HEK293 (cell line): ENCODE data around the gene JPH2.

Experiments used
- BCL6B ChIP-seq: fragments of 450-650 bp; formaldehyde crosslinking; IDR thresholded peaks from 2 replicates; pipeline ENCODE4 v1.5.1; 2017; ENCODE audit warnings: missing biosample characterization, missing genetic modification characterization
- CTCF ChIP-seq: fragments of 450-650 bp; formaldehyde crosslinking; IDR thresholded peaks from 2 replicates; pipeline ENCODE4 v1.5.1; 2016; ENCODE audit warnings: missing biosample characterization, missing genetic modification characterization
- FEZF1 ChIP-seq: fragments of 450-650 bp; formaldehyde crosslinking; IDR thresholded peaks from 2 replicates; pipeline ENCODE4 v1.5.1; 2016; ENCODE audit warnings: missing biosample characterization, missing genetic modification characterization
- KLF7 ChIP-seq: fragments of 450-650 bp; formaldehyde crosslinking; IDR thresholded peaks from 2 replicates; pipeline ENCODE4 v1.5.1; 2016; ENCODE audit warnings: missing biosample characterization, missing genetic modification characterization, borderline replicate concordance
- REST ChIP-seq: fragments of 450-650 bp; formaldehyde crosslinking; IDR thresholded peaks from 2 replicates; pipeline ENCODE4 v1.5.1; 2016; ENCODE audit warnings: missing biosample characterization, missing genetic modification characterization
- SETDB1 ChIP-seq: IDR thresholded peaks from one replicate; pipeline ENCODE4 v1.6.1; 2017; ENCODE audit warnings: mild to moderate bottlenecking, low read length, moderate library complexity, mixed read lengths; ENCODE audit not compliant: insufficient read length
- TRIM28 ChIP-seq: IDR thresholded peaks from 2 replicates; pipeline ENCODE4 v1.6.1; 2011; ENCODE audit warnings: low read length, control low read depth, borderline replicate concordance
- ZBTB7A ChIP-seq: fragments of 450-650 bp; formaldehyde crosslinking; IDR thresholded peaks from 2 replicates; pipeline ENCODE4 v1.5.1; 2016; ENCODE audit warnings: low read depth, missing biosample characterization, missing genetic modification characterization
- ZFHX2 ChIP-seq: fragments of 450-650 bp; formaldehyde crosslinking; conservative IDR thresholded peaks from 2 replicates; pipeline ENCODE4 v1.5.1; 2016; ENCODE audit warnings: missing biosample characterization, missing genetic modification characterization
- ZNF239 ChIP-seq: fragments of 450-650 bp; formaldehyde crosslinking; IDR thresholded peaks from 2 replicates; pipeline ENCODE4 v1.5.1; 2016; ENCODE audit warnings: missing biosample characterization, missing genetic modification characterization
- ZNF548 ChIP-seq: fragments of 450-650 bp; formaldehyde crosslinking; IDR thresholded peaks from 2 replicates; pipeline ENCODE4 v1.5.1; 2016; ENCODE audit warnings: missing biosample characterization, missing genetic modification characterization
- TF ChIP-seq, protein P1 (sequence below): fragments of 450-650 bp; formaldehyde crosslinking; conservative IDR thresholded peaks from 2 replicates; pipeline ENCODE4 v1.5.1; 2016; ENCODE audit warnings: low read depth, missing biosample characterization, missing genetic modification characterization
- TF ChIP-seq, protein P2 (sequence below): fragments of 450-650 bp; formaldehyde crosslinking; optimal IDR thresholded peaks from 2 replicates; pipeline ENCODE3; 2016; ENCODE audit warnings: missing biosample characterization, mild to moderate bottlenecking, missing genetic modification characterization
- TF ChIP-seq, protein P3 (sequence below): fragments of 450-650 bp; formaldehyde crosslinking; IDR thresholded peaks from 2 replicates; pipeline ENCODE4 v1.5.1; 2016; ENCODE audit warnings: missing biosample characterization, missing genetic modification characterization

- no peak for TF ChIP-seq ZNF548 (tag by site-specific recombination)
- no peak for TF ChIP-seq REST (tag by site-specific recombination)
- no peak for TF ChIP-seq BCL6B
- TF ChIP-seq CTCF (tag by site-specific recombination) = no peak
- TF ChIP-seq ZNF239 (tag by site-specific recombination) = no peak
- no peak for TF ChIP-seq KLF7 (tag by site-specific recombination)
- no peak for TF ChIP-seq ZFHX2
- TF ChIP-seq, protein P1, sequence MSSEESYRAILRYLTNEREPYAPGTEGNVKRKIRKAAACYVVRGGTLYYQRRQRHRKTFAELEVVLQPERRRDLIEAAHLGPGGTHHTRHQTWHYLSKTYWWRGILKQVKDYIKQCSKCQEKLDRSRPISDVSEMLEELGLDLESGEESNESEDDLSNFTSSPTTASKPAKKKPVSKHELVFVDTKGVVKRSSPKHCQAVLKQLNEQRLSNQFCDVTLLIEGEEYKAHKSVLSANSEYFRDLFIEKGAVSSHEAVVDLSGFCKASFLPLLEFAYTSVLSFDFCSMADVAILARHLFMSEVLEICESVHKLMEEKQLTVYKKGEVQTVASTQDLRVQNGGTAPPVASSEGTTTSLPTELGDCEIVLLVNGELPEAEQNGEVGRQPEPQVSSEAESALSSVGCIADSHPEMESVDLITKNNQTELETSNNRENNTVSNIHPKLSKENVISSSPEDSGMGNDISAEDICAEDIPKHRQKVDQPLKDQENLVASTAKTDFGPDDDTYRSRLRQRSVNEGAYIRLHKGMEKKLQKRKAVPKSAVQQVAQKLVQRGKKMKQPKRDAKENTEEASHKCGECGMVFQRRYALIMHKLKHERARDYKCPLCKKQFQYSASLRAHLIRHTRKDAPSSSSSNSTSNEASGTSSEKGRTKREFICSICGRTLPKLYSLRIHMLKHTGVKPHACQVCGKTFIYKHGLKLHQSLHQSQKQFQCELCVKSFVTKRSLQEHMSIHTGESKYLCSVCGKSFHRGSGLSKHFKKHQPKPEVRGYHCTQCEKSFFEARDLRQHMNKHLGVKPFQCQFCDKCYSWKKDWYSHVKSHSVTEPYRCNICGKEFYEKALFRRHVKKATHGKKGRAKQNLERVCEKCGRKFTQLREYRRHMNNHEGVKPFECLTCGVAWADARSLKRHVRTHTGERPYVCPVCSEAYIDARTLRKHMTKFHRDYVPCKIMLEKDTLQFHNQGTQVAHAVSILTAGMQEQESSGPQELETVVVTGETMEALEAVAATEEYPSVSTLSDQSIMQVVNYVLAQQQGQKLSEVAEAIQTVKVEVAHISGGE (tag by site-specific recombination) = no peak
- no peak for TF ChIP-seq TRIM28
- no peak for TF ChIP-seq FEZF1
- TF ChIP-seq SETDB1 = no peak
- TF ChIP-seq ZBTB7A (tag by site-specific recombination) = no peak
- TF ChIP-seq, protein P2, sequence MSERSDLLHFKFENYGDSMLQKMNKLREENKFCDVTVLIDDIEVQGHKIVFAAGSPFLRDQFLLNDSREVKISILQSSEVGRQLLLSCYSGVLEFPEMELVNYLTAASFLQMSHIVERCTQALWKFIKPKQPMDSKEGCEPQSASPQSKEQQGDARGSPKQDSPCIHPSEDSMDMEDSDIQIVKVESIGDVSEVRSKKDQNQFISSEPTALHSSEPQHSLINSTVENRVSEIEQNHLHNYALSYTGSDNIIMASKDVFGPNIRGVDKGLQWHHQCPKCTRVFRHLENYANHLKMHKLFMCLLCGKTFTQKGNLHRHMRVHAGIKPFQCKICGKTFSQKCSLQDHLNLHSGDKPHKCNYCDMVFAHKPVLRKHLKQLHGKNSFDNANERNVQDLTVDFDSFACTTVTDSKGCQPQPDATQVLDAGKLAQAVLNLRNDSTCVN = no peak
- TF ChIP-seq, protein P3, sequence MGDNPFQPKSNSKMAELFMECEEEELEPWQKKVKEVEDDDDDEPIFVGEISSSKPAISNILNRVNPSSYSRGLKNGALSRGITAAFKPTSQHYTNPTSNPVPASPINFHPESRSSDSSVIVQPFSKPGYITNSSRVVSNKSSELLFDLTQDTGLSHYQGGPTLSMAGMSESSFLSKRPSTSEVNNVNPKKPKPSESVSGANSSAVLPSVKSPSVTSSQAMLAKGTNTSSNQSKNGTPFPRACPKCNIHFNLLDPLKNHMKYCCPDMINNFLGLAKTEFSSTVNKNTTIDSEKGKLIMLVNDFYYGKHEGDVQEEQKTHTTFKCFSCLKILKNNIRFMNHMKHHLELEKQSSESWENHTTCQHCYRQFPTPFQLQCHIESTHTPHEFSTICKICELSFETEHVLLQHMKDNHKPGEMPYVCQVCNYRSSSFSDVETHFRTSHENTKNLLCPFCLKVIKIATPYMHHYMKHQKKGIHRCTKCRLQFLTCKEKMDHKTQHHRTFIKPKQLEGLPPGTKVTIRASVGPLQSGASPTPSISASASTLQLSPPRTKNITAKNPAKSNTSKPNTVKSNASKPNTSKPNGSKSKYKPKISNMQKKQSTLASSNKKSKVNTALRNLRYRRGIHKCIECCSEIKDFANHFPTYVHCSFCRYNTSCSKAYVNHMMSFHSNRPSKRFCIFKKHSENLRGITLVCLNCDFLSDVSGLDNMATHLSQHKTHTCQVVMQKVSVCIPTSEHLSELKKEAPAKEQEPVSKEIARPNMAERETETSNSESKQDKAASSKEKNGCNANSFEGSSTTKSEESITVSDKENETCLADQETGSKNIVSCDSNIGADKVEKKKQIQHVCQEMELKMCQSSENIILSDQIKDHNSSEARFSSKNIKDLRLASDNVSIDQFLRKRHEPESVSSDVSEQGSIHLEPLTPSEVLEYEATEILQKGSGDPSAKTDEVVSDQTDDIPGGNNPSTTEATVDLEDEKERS (tag by site-specific recombination) = no peak
These were observed 43.1 kb downstream of the JPH2 start for GRCh38 chr20:44143936-44144335.
